Activated naive CD4-positive, alpha-beta T cell treated with anti-CD3 and anti-CD28 coated beads, Interleukin-2, amount 10 ng/mL, durations not matched to agents 7 days and 5 days (primary cell): ENCODE results near the gene SEC14L1.
A peak's percentile ranks its signal among the peaks of the same experiment; 100 is the strongest.

Experiments
- CTCF ChIA-PET: fragments of 350-600 bp; sonication (Branson Sonifier 250); formaldehyde crosslinking; loops from one replicate; lab custom pipeline; 2021; ENCODE audit warnings: antibody characterized with exemption; lab: Charles Lee
- DNase-seq: peaks from one replicate; pipeline ENCODE4 v3.0.0-alpha.2; 2020
- H3K27ac Mint-ChIP-seq: one replicate; pipeline ENCODE4 v1.8.0; 2021; ENCODE audit warnings: mild to moderate bottlenecking, moderate library complexity, mixed read lengths
- H3K27me3 Mint-ChIP-seq: one replicate; pipeline ENCODE4 v1.8.0; 2021; ENCODE audit warnings: mild to moderate bottlenecking, mixed read lengths
- H3K36me3 Mint-ChIP-seq: one replicate; pipeline ENCODE4 v1.8.0; 2021; ENCODE audit warnings: mixed read lengths
- H3K4me1 Mint-ChIP-seq: one replicate; pipeline ENCODE4 v1.8.0; 2021; ENCODE audit warnings: mixed read lengths
- H3K4me3 Mint-ChIP-seq: one replicate; pipeline ENCODE4 v1.8.0; 2021; ENCODE audit warnings: mild to moderate bottlenecking, moderate library complexity, mixed read lengths
- H3K9me3 Mint-ChIP-seq: one replicate; pipeline ENCODE4 v1.8.0; 2021; ENCODE audit warnings: mixed read lengths

Gene SEC14L1

GRCh38 chr17:77209330-77209748 lies 68.6 kb downstream of the SEC14L1 start:
- Mint-ChIP-seq H3K36me3 (peaks cover 68% of the 10 kb centered on the region), H3K27me3 (no peaks in the 10 kb centered on the region), H3K27ac (no peak overlapping the region), H3K4me3 (no peak overlapping the region), H3K4me1 (no peaks in the 10 kb centered on the region), H3K9me3 (no peaks in the 10 kb centered on the region)
- DNase-seq = no peak
- CTCF ChIA-PET = no interaction called here

- H3K27me3 Mint-ChIP-seq = no peaks in the 10 kb centered on the region
- CTCF ChIA-PET = no interaction called here
- no peak for DNase-seq
- no peaks in the 10 kb centered on the region for H3K9me3 Mint-ChIP-seq
- H3K4me1 Mint-ChIP-seq = no peaks in the 10 kb centered on the region
- no peak overlapping the region for H3K27ac Mint-ChIP-seq
- peaks cover 68% of the 10 kb centered on the region for H3K36me3 Mint-ChIP-seq
- no peak overlapping the region for H3K4me3 Mint-ChIP-seq
Measured at GRCh38 chr17:77210331-77210730, 69.6 kb downstream of the SEC14L1 start.

GRCh38 chr17:77210946-77211541 lies 70.3 kb downstream of the SEC14L1 start:
- Mint-ChIP-seq H3K27me3 (no peaks in the 10 kb centered on the region), H3K27ac (no peak overlapping the region), H3K4me3 (no peak overlapping the region), H3K36me3 (peaks cover 63% of the 10 kb centered on the region), H3K9me3 (no peaks in the 10 kb centered on the region), H3K4me1 (no peaks in the 10 kb centered on the region)
- DNase-seq = no peak
- CTCF ChIA-PET = no interaction called here

- H3K4me3 Mint-ChIP-seq = no peak overlapping the region
- peaks cover 61% of the 10 kb centered on the region for H3K36me3 Mint-ChIP-seq
- H3K9me3 Mint-ChIP-seq = no peaks in the 10 kb centered on the region
- H3K4me1 Mint-ChIP-seq = no peaks in the 10 kb centered on the region
- H3K27ac Mint-ChIP-seq = no peak overlapping the region
- H3K27me3 Mint-ChIP-seq = no peaks in the 10 kb centered on the region
- CTCF ChIA-PET = interaction anchor here (1.7 kb wide), 1 partner anchor 125 kb away, joined by 6 read pairs; no protein-coding TSS in a partner anchor
- DNase-seq = no peak
Measured at GRCh38 chr17:77211681-77212080, 70.9 kb downstream of the SEC14L1 start.

- Mint-ChIP-seq H3K27ac (no peak overlapping the region), H3K36me3 (peaks cover 61% of the 10 kb centered on the region), H3K27me3 (no peaks in the 10 kb centered on the region), H3K4me1 (no peaks in the 10 kb centered on the region), H3K4me3 (no peak overlapping the region), H3K9me3 (no peaks in the 10 kb centered on the region)
- CTCF ChIA-PET = interaction anchor here (1.1 to 1.7 kb wide), 2 partner anchors 35 to 126 kb away, joined by 3 to 6 read pairs; no protein-coding TSS in a partner anchor
- no peak for DNase-seq
Measured at GRCh38 chr17:77212081-77212832, 71.5 kb downstream of the SEC14L1 start.

GRCh38 chr17:77212833-77213777 lies 72.3 kb downstream of the SEC14L1 start:
- Mint-ChIP-seq H3K36me3 (peaks cover 64% of the 10 kb centered on the region), H3K27me3 (no peaks in the 10 kb centered on the region), H3K9me3 (no peaks in the 10 kb centered on the region), H3K4me3 (no peak overlapping the region), H3K27ac (no peak overlapping the region), H3K4me1 (no peaks in the 10 kb centered on the region)
- CTCF ChIA-PET = interaction anchor here (1.1 to 1.7 kb wide), 2 partner anchors 35 to 127 kb away, joined by 3 to 6 read pairs; no protein-coding TSS in a partner anchor
- DNase-seq = no peak

- no peak for DNase-seq
- Mint-ChIP-seq H3K9me3 (no peaks in the 10 kb centered on the region), H3K4me3 (no peak overlapping the region), H3K27ac (no peak overlapping the region), H3K36me3 (peaks cover 59% of the 10 kb centered on the region), H3K4me1 (no peaks in the 10 kb centered on the region), H3K27me3 (no peaks in the 10 kb centered on the region)
- CTCF ChIA-PET = no interaction called here
Measured at GRCh38 chr17:77213778-77214132, 73.0 kb downstream of the SEC14L1 start.

- peak overlapping the region; percentile 19 for H3K27ac Mint-ChIP-seq
- H3K4me3 Mint-ChIP-seq = no peak overlapping the region
- no peaks in the 10 kb centered on the region for H3K4me1 Mint-ChIP-seq
- H3K9me3 Mint-ChIP-seq = no peaks in the 10 kb centered on the region
- CTCF ChIA-PET = interaction anchor here (1.2 kb wide), 1 partner anchor 87 kb away, joined by 3 read pairs; no protein-coding TSS in a partner anchor
- no peak for DNase-seq
- H3K27me3 Mint-ChIP-seq = no peaks in the 10 kb centered on the region
- H3K36me3 Mint-ChIP-seq = peaks cover 58% of the 10 kb centered on the region
Measured at GRCh38 chr17:77214328-77214727, 73.6 kb downstream of the SEC14L1 start.

- no peaks in the 10 kb centered on the region for H3K27me3 Mint-ChIP-seq
- CTCF ChIA-PET = interaction anchor here (1.2 kb wide), 1 partner anchor 87 kb away, joined by 3 read pairs; no protein-coding TSS in a partner anchor
- peak; percentile 44 for DNase-seq
- peaks cover 54% of the 10 kb centered on the region for H3K36me3 Mint-ChIP-seq
- no peaks in the 10 kb centered on the region for H3K9me3 Mint-ChIP-seq
- no peaks in the 10 kb centered on the region for H3K4me1 Mint-ChIP-seq
- no peak overlapping the region for H3K27ac Mint-ChIP-seq
- H3K4me3 Mint-ChIP-seq = no peak overlapping the region
Measured at GRCh38 chr17:77214743-77215142, 74.0 kb downstream of the SEC14L1 start.

GRCh38 chr17:77215281-77215680 lies 74.5 kb downstream of the SEC14L1 start:
- Mint-ChIP-seq H3K27ac (no peak overlapping the region), H3K36me3 (peaks cover 51% of the 10 kb centered on the region), H3K27me3 (no peaks in the 10 kb centered on the region), H3K9me3 (no peaks in the 10 kb centered on the region), H3K4me3 (no peak overlapping the region), H3K4me1 (no peaks in the 10 kb centered on the region)
- CTCF ChIA-PET = interaction anchor here (1.2 kb wide), 1 partner anchor 88 kb away, joined by 3 read pairs; no protein-coding TSS in a partner anchor
- no peak for DNase-seq

GRCh38 chr17:77216486-77216885 lies 75.7 kb downstream of the SEC14L1 start:
- H3K4me1 Mint-ChIP-seq = no peaks in the 10 kb centered on the region
- H3K9me3 Mint-ChIP-seq = no peaks in the 10 kb centered on the region
- DNase-seq = no peak
- H3K36me3 Mint-ChIP-seq = peaks cover 42% of the 10 kb centered on the region
- no peak overlapping the region for H3K4me3 Mint-ChIP-seq
- H3K27me3 Mint-ChIP-seq = no peaks in the 10 kb centered on the region
- CTCF ChIA-PET = no interaction called here
- no peak overlapping the region for H3K27ac Mint-ChIP-seq

GRCh38 chr17:77217123-77217522 lies 76.4 kb downstream of the SEC14L1 start:
- CTCF ChIA-PET = no interaction called here
- Mint-ChIP-seq H3K27me3 (no peaks in the 10 kb centered on the region), H3K4me3 (no peak overlapping the region), H3K4me1 (no peaks in the 10 kb centered on the region), H3K9me3 (no peaks in the 10 kb centered on the region), H3K36me3 (peaks cover 36% of the 10 kb centered on the region), H3K27ac (no peak overlapping the region)
- DNase-seq = no peak

GRCh38 chr17:77217566-77217965 lies 76.8 kb downstream of the SEC14L1 start:
- peaks cover 34% of the 10 kb centered on the region for H3K36me3 Mint-ChIP-seq
- no peaks in the 10 kb centered on the region for H3K4me1 Mint-ChIP-seq
- CTCF ChIA-PET = no interaction called here

GRCh38 chr17:77218902-77219301 lies 78.1 kb downstream of the SEC14L1 start:
- CTCF ChIA-PET = no interaction called here
- DNase-seq = no peak
- Mint-ChIP-seq H3K27ac (no peak overlapping the region), H3K4me3 (no peak overlapping the region), H3K4me1 (no peaks in the 10 kb centered on the region), H3K9me3 (no peaks in the 10 kb centered on the region), H3K27me3 (no peaks in the 10 kb centered on the region), H3K36me3 (peaks cover 28% of the 10 kb centered on the region)

More at GRCh38 chr17:77217566-77217965, 76.8 kb downstream of the SEC14L1 start:
- H3K4me3 Mint-ChIP-seq = no peak overlapping the region
- no peaks in the 10 kb centered on the region for H3K27me3 Mint-ChIP-seq
- no peaks in the 10 kb centered on the region for H3K9me3 Mint-ChIP-seq
- H3K27ac Mint-ChIP-seq = no peak overlapping the region
- no peak for DNase-seq
